Measurements from ENCODE around the gene UPK1B. TPM values are rescaled to one million over a fixed set of nuclear protein-coding genes. Genes with fewer than 3 reads are reported as not detected.
"Not testable (repeated sequence)": the region's sequence is repeated elsewhere in the genome, so short reads cannot be mapped to it uniquely, and the experiment has no call there.

The UPK1B gene
- total RNA-seq, 2 donors from 2014 or later, result not detected

DNA sequence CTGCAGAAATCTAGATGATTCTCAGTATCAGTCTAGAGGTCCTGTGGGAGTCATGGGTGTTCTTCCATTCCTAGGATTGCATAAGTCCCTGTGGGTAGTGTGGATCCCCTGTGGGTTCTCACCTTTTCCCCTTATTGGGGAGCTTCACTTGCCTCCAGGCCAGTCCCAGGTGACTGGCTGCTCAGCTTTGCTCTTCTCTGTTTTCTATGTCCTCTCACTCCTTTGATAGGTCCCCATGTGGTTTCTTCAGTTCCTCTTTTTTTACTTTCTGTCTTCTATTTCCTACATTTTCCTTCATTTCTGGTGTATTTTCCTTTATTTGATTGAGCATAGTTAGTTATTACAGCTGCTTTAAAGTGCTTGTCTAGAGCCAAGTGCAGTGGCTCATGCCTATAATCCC, 16.5 kb upstream of the UPK1B start:
- DNase-seq, result no peak
- Mint-ChIP-seq H3K4me3 (no peak overlapping the region), H3K36me3 (ENCODE audit: low read depth) (peaks cover 2% of the 10 kb centered on the region), H3K4me1 (no peaks in the 10 kb centered on the region), H3K27ac (no peak overlapping the region), H3K27me3 (peaks cover 9% of the 10 kb centered on the region)
- peaks cover 2% of the 10 kb centered on the region for H3K9me3 ChIP-seq (ENCODE audit: control insufficient read depth, low read length, poor library complexity, severe bottlenecking)
- no peak for ATAC-seq

GRCh38 chr3:119157971-119158370, 15.4 kb upstream of the UPK1B start:
- H3K9me3 ChIP-seq (ENCODE audit: control insufficient read depth, low read length, poor library complexity, severe bottlenecking), result peaks cover 2% of the 10 kb centered on the region
- Mint-ChIP-seq H3K27me3 (peaks cover 17% of the 10 kb centered on the region), H3K4me1 (no peaks in the 10 kb centered on the region), H3K27ac (no peak overlapping the region), H3K36me3 (ENCODE audit: low read depth) (peaks cover 2% of the 10 kb centered on the region), H3K4me3 (no peak overlapping the region)
- ATAC-seq (no peak), DNase-seq (no peak)

DNA sequence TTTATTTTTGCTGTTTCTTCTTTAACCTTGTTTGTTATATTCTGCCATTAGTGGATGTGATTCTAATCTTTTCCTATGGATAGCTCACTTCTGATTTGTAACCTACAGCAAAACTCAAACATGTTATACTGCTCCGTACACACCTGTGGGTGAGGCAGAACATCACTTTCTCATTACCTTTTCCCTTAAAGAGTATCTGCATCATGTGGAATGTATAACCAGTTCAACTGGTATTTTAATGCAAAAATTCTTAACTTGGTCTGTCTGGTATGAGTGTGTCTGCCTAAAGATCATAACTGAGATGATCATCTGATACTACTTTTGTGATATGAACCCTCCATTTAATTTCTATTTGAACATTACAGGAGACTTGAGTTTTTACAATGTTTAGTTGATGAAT, 13.0 kb upstream of the UPK1B start:
- Mint-ChIP-seq H3K27me3 (peaks cover 37% of the 10 kb centered on the region), H3K4me3 (no peak overlapping the region), H3K36me3 (ENCODE audit: low read depth) (peaks cover 4% of the 10 kb centered on the region), H3K27ac (no peak overlapping the region), H3K4me1 (no peaks in the 10 kb centered on the region)
- H3K9me3 ChIP-seq (ENCODE audit: control insufficient read depth, low read length, poor library complexity, severe bottlenecking), result peaks cover 2% of the 10 kb centered on the region
- ATAC-seq (no peak), DNase-seq (no peak)

- H3K9me3 ChIP-seq (ENCODE audit: control insufficient read depth, low read length, poor library complexity, severe bottlenecking), result peaks cover 2% of the 10 kb centered on the region
- DNase-seq (no peak), ATAC-seq (no peak)
- peaks cover 5% of the 10 kb centered on the region for H3K36me3 Mint-ChIP-seq (ENCODE audit: low read depth)
- no peak overlapping the region for H3K4me3 Mint-ChIP-seq
- no peaks in the 10 kb centered on the region for H3K4me1 Mint-ChIP-seq
- no peak overlapping the region for H3K27ac Mint-ChIP-seq
- H3K27me3 Mint-ChIP-seq, result peaks cover 37% of the 10 kb centered on the region
Measured at GRCh38 chr3:119160815-119161214, 12.6 kb upstream of the UPK1B start.

GRCh38 chr3:119161240-119161639, 12.2 kb upstream of the UPK1B start:
- H3K27me3 Mint-ChIP-seq, result peaks cover 37% of the 10 kb centered on the region
- H3K4me3 Mint-ChIP-seq, result no peak overlapping the region
- DNase-seq (no peak), ATAC-seq (no peak)
- H3K36me3 Mint-ChIP-seq (ENCODE audit: low read depth), result peaks cover 5% of the 10 kb centered on the region
- peaks cover 2% of the 10 kb centered on the region for H3K9me3 ChIP-seq (ENCODE audit: control insufficient read depth, low read length, poor library complexity, severe bottlenecking)
- no peak overlapping the region for H3K27ac Mint-ChIP-seq
- no peaks in the 10 kb centered on the region for H3K4me1 Mint-ChIP-seq

DNA sequence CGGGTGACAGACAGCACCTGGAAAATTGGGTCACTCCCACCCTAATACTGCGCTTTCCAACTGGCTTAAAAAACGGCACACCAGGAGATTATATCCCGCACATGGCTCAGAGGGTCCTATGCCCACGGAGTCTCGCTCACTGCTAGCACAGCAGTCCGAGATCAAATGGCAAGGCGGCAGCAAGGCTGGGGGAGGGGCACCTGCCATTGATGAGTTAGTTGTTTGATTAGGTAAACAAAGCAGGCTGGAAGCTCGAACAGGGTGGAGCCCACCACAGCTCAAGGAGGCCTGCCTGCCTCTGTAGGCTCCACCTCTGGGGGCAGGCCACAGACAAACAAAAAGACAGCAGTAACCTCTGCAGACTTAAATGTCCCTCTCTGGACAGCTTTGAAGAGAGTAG, 8.7 kb upstream of the UPK1B start:
- peaks cover 37% of the 10 kb centered on the region for H3K27me3 Mint-ChIP-seq
- ATAC-seq; H3K9me3 ChIP-seq (ENCODE audit: control insufficient read depth, low read length, poor library complexity, severe bottlenecking); H3K36me3 Mint-ChIP-seq (ENCODE audit: low read depth); H3K4me1 Mint-ChIP-seq; DNase-seq; H3K4me3 Mint-ChIP-seq; H3K27ac Mint-ChIP-seq: not testable (repeated sequence)

DNA sequence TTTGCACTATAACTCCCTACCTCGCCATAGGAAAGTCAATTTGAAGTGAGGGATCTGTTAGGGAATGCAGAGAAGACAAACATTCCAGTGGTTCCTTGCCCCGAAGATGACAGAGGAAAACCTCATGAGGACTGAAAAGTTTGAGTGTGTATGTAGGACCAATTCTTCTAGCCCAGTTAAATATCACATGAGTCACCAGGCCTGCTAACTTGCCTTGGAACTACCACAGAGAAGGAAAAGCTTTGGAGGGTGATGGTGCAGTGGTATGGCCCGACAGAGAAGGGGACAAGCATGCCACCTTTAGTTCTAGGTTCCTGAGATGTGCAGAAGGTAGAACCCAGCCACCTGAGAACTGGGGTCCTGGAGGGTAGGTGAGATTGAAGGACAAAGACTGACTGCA, 2.6 kb upstream of the UPK1B start:
- Mint-ChIP-seq H3K36me3 (ENCODE audit: low read depth) (no peaks in the 10 kb centered on the region), H3K27me3 (peaks cover 9% of the 10 kb centered on the region), H3K27ac (no peak overlapping the region), H3K4me3 (no peak overlapping the region), H3K4me1 (peaks cover 4% of the 10 kb centered on the region)
- no peak for ATAC-seq
- H3K9me3 ChIP-seq (ENCODE audit: control insufficient read depth, low read length, poor library complexity, severe bottlenecking), result no peaks in the 10 kb centered on the region
- no peak for DNase-seq

DNA sequence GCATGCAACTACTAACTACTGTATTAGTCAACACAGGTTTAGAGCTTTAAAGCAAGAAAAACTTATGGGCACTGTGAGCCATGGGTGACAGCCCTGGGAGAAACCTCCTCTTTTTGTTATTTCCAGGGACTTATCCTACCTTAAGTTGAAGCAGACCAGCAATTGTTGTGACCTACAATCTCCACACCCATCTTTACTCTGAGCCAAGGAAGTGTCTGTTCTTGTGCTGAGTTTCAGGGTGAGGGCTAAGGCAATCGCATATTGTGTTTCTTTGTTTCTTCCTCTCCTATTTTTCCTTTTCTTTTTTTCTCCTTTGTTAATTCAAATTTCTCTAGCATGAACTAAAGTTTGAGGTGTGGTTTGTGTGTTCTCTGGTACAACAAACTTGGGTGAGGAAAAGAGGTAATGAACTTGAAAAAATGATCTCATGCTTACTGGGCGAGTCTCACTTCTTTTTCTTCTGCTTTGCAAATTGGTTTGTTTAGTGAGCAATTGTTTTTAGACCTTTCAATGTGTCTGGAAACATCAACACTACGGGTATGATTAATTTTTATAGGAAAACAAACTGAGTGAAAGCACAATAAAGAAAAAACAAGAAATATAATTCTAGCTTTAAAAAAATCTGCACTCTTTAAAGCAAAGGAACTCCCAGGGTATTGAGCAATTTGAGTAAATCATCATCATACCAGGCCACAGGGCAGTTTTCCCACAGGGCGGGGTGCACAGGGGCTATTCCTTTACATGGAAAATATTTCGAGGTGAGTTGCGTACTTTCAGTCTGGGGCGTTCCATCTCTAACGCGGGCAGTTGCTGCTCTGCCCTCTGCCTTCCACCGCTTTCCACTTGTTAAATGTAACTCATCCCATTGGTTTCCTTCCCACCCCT, 2.7 kb downstream of the UPK1B start:
- no peak for DNase-seq

DNA sequence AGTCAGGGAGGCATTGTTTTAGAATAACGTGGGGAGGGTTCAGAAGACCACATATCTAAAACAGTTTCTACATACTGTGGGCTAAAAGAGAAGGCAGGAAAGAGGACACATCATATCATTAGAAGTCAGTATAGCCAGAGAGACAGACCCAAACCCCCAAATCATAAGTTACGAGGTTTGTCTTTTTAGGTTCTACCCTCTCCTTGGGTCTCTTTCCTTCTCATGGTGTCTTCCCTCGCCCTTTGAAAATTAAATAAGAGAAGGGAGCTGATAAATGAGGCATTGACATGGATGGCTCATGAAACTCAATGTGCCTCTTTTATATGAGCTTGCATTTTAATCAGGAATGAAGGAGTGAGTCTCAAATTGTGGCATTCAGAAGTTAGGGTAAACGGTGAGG, 3.4 kb downstream of the UPK1B start:
- Mint-ChIP-seq H3K36me3 (ENCODE audit: low read depth) (peaks cover 2% of the 10 kb centered on the region), H3K4me1 (peaks cover 4% of the 10 kb centered on the region), H3K27me3 (peaks cover 38% of the 10 kb centered on the region), H3K4me3 (no peak overlapping the region), H3K27ac (no peak overlapping the region)
- DNase-seq, result no peak
- ATAC-seq, result no peak
- H3K9me3 ChIP-seq (ENCODE audit: control insufficient read depth, low read length, poor library complexity, severe bottlenecking), result no peaks in the 10 kb centered on the region

More for the DNA sequence above, 2.7 kb downstream of the UPK1B start:
- H3K4me3 Mint-ChIP-seq, result no peak overlapping the region
- H3K4me1 Mint-ChIP-seq, result peaks cover 4% of the 10 kb centered on the region
- peaks cover 2% of the 10 kb centered on the region for H3K36me3 Mint-ChIP-seq (ENCODE audit: low read depth)
- no peak for ATAC-seq
- no peak overlapping the region for H3K27ac Mint-ChIP-seq
- H3K27me3 Mint-ChIP-seq, result peaks cover 38% of the 10 kb centered on the region
- H3K9me3 ChIP-seq (ENCODE audit: control insufficient read depth, low read length, poor library complexity, severe bottlenecking), result no peaks in the 10 kb centered on the region

DNA sequence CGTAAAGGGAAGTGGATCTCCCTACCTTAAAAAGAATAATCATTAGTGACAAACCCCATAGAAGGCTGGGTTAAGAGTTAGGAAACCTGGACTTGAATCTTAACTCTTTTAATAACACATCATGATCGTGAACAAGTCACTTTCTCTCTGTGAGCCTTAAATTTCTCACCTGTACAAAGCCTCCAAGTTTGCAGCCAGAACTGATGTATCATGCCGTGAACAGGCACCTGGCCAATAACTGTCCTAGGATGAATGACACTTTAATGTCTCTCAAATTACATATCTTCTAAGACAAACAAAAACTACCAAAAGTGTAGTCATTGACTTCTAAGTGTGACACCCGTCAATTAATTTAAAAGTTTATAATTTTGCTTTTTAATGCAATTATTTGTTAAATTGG, 3.9 kb downstream of the UPK1B start:
- Mint-ChIP-seq H3K27me3 (peaks cover 39% of the 10 kb centered on the region), H3K4me3 (no peak overlapping the region), H3K36me3 (ENCODE audit: low read depth) (peaks cover 2% of the 10 kb centered on the region), H3K4me1 (peaks cover 4% of the 10 kb centered on the region), H3K27ac (no peak overlapping the region)
- DNase-seq, result no peak
- ATAC-seq, result no peak
- H3K9me3 ChIP-seq (ENCODE audit: control insufficient read depth, low read length, poor library complexity, severe bottlenecking), result no peaks in the 10 kb centered on the region

DNA sequence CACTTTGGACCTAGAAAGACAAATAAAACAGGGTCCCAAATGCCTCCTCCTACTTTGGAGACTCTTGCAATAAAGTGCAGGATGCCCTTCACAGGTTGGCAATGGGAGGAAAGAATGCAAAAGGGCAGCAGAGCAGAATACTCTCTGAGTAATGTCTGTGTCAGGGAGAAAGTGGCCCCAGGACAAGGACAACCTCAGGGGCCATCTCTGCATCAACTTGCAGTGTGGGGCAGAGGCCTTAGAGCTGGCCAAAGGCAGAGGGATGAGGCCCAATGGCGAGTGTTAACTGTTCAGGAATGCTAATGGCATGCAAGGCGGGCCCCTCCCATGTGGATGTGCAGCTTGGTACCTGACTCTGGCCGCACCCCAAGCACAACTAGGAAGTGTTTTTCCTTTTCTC, 8.4 kb downstream of the UPK1B start:
- peaks cover 44% of the 10 kb centered on the region for H3K27me3 Mint-ChIP-seq
- H3K27ac Mint-ChIP-seq, result no peak overlapping the region
- H3K4me1 Mint-ChIP-seq, result peaks cover 5% of the 10 kb centered on the region
- no peaks in the 10 kb centered on the region for H3K9me3 ChIP-seq (ENCODE audit: control insufficient read depth, low read length, poor library complexity, severe bottlenecking)
- DNase-seq, result no peak
- peaks cover 2% of the 10 kb centered on the region for H3K36me3 Mint-ChIP-seq (ENCODE audit: low read depth)
- no peak for ATAC-seq
- no peak overlapping the region for H3K4me3 Mint-ChIP-seq

- ATAC-seq, result no peak
- Mint-ChIP-seq H3K4me1 (peaks cover 5% of the 10 kb centered on the region), H3K36me3 (ENCODE audit: low read depth) (no peaks in the 10 kb centered on the region), H3K27ac (no peak overlapping the region), H3K27me3 (peaks cover 27% of the 10 kb centered on the region), H3K4me3 (no peak overlapping the region)
- DNase-seq, result no peak
- H3K9me3 ChIP-seq (ENCODE audit: control insufficient read depth, low read length, poor library complexity, severe bottlenecking), result no peaks in the 10 kb centered on the region
Measured at GRCh38 chr3:119184111-119184510, 10.7 kb downstream of the UPK1B start.

DNA sequence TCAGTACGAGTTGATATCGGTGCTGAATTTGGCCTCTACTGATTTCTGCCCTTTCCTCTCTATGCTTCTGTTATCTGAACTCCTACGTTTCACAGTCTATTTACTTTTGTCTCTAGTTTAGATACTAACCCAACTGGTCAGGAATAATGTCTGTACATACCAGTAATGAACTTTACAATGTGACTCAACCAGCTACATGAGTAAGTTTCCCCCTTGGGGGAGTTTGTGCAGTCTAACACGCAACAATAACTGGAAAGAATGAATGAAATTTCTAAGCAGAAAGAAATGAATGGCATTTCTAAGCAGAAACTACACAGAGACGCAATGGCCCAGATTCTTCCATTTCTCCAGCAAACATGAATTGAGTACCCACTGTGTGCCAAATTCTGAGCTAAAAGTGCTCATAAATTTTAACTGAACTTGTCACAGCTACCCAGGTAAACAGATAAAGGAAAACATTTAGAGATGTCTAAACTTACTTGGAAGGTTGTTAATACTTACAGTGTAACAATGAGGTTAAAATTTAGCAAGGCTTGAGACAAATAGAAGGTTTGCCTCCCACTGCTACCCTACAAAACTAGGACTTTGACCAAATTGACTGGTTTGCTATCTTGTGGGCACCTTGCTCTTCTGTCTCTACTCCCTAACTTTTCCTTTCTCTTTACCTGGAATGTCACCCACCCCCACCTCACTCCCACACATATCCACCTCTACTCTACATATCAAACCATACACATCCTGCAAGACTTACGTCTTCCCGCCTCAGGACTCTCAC, 11.6 kb downstream of the UPK1B start:
- no peaks in the 10 kb centered on the region for H3K9me3 ChIP-seq (ENCODE audit: control insufficient read depth, low read length, poor library complexity, severe bottlenecking)
- Mint-ChIP-seq H3K36me3 (ENCODE audit: low read depth) (no peaks in the 10 kb centered on the region), H3K27me3 (peaks cover 27% of the 10 kb centered on the region), H3K27ac (no peak overlapping the region), H3K4me3 (no peak overlapping the region), H3K4me1 (peaks cover 5% of the 10 kb centered on the region)
- no peak for ATAC-seq
- no peak for DNase-seq
